CD1c-positive myeloid dendritic cell (primary cell): ENCODE measurements around the gene CFAP20DC.
A peak's percentile ranks its signal among the peaks of the same experiment; 100 is the strongest.
"Not testable (repeated sequence)": the region's sequence is repeated elsewhere in the genome, so short reads cannot be mapped to it uniquely, and the experiment has no call there.

Experiments used
- DNase-seq: peaks from one replicate; pipeline ENCODE4 v3.0.0-alpha.2; 2016; ENCODE audit errors: extremely low spot score

CFAP20DC gene

DNA sequence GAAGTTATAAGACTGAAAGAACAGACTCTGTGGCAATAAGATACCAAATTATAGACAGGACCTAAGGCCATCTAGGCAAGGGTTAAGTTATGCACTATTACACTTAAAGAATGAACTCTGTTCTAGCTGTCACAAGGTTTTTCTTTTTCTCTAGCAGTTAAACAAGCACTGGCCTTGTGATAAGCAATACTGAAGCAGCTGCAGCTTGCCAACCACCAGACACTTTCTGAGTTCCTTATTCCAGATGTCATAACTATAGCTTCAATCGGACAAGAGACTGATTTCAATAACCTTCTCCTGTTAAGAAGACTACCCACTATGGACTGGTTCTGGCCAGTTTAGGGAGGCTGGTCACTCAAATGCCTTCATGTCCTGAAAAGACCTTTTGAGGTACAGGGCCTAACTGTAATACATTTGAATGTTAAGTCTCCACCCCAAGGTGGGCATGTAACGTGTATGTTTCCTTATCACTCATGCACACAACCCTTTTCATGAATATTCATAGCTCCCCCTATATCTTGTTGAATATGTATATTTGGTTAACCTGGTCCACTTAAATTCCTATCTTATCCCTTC is 85.8 kb downstream of the CFAP20DC start:
- DNase-seq: no peak

DNA sequence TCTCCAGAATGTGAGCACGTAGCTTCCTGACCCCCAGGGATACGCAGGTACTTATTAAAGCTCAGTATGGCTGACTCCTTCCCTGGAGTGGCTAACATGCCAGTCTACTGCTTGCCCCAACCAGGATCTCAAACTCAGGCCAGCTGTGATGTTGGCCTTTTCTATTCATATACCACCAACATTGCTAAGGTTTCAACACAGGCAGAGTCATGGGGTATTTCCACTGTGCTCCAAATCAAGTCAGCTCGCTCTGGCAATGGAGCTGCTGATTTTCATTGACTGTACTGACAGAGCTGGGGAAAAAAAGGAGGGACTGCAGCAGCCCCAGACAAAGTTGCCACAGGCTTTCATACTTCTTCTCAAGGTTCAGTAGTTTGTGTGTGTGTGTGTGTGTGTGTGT is 87.0 kb downstream of the CFAP20DC start:
- DNase-seq: no peak

DNA sequence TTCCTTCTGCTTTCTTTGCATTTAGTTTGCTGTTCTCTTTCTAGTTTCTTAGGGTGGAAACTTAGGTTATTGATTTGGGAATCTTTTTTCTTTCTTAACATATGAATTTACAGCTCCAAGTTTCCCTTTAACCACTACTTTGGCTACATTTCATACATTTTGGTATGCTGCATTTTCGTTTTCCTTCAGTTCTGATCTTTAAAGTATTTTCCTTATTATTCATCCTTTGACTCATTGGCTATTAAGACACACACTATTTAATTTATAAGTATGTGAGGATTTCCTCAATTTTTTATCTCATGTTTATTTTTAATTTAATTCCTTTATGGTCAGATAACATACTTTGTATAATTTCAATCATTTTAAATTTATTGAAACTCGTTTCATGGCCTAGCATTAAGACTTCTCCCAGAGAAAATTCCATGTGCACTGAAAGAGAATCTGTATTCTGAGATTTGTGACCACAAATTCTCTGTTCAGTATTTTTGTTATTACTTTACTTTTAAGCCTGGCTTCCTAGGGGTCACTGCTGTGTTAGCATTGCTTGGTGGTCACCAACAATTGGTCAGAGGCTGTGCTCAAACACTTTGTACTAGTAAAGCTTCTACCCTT is 87.7 kb downstream of the CFAP20DC start:
- no peak for DNase-seq

DNA sequence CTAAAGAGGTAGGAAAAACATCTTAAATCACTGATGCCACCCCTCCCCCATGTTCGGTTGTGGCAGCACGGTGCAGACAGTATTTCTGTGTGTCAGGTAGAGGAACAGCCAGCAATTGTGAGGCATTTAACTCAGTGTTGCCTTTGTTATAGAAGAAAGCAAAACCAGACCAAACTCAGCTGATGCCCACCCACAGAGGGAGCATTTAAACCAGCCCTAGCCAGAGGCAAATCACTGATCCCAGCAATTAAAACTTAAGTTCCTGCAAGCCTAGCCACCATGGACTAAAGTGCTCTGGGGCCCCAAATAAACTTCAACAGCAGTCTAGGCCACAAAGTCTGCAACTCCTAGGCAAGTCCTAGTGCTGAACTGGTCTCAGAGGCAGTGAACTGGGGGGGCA is 94.5 kb downstream of the CFAP20DC start:
- DNase-seq: no peak

DNA sequence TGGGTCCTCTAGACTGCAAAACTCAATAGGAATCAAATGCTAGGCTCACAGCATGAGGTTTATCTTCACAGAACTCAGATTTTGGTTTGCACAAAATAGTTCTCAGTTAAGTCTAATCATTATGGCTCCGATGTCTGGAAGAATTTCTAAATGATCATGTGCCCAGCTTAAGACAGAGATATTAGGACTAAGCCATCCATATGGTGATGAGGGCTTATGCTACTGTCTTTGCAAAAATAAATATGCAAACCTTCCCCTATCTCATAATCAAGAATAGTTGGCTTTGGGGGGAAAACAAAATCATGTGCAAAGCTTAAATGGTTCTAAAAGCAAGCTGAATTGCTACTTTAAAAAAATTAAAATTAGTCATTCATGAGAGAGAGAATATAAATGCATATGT is 96.5 kb downstream of the CFAP20DC start:
- DNase-seq: no peak

DNA sequence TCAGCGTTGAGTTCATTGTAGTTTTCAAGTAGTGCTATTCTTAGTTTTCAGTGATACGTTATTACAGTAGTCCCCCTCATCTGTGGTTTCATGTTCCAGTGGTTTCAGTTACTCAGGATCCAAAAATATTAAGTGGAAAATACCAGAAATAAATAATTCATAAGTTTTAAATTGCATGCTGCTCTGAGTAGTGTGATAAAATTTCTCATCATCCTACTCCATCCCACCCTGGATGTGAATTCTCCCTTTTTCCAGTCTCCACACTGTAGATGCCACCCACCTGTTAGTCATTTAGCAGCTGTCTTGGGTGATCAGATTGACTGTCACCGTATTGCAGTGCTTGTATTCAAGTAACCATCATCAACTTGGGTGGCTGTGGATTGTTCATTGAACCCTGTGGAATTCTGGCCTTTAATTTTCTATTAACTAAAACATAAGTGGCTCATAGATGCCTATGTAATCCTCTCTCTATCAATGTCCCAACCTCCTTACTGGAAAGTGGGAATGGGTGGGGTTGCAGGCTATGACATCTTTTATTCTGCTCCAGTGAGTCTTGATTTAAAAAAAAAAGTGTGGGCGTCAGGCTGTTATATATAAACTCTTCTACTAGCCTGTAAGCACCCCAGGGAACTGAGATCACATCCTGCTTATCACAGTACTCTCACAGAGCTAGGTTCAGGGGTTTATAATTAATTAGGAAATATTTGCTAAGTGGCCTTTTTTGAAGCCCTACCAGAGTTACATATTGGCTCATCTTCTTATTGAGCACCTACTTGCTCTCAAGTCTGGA is 97.5 kb downstream of the CFAP20DC start:
- DNase-seq: no peak

DNA sequence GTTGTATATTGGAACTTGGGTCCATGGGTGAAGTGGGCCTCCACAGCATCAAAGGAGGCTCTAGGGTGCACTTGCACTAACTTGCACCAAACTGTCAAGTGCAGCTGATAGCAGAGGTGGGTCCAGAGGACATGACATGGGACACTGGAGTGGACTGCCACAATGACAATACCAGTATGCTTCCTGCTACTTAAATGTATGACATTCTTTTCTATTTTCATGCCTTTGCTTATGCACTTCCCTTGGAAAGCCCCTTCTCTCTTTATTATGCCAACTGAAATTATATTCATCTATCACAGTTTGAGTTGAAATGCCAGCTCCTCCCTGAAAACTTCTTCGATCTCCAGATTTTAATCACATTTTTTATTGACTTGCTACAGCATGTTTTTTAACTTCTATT is 101.8 kb downstream of the CFAP20DC start:
- no peak for DNase-seq

DNA sequence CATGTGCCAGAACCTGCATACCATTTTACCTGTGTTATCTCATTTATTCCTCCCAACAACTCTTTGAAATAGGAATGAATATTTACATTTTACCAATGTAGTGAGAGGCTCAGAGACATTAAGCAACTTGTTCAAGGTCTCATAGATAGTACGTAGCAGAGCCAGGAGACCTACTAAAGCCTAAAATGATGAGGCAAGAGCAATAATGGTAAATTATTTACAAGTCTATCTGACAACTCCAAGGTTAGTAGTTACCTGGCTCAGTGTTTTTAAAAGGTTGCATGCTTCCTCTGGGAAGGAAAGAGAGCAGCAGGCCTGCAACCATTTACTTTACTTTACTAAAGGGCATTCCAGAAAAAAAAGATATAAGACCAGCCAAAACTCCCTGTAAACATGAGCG is 103.0 kb downstream of the CFAP20DC start:
- DNase-seq: no peak

DNA sequence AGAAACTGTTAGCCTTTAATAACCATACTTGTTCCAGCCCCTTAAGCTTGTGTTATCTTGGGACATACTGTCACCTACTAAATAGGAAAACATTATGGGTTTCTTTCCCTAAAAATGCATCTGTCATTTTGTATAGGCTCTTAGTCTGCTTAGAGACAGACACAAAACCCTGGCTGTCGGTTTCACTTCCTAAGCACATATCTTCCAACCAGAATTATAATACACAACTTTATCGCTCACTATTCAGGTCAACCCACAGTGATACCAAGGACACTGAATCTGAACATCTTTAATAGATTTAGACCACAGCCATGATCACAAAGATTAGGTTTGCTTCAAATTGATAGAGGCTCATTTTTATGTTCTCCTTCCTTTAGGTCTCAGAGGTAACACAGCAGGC is 111.8 kb downstream of the CFAP20DC start:
- no peak for DNase-seq

DNA sequence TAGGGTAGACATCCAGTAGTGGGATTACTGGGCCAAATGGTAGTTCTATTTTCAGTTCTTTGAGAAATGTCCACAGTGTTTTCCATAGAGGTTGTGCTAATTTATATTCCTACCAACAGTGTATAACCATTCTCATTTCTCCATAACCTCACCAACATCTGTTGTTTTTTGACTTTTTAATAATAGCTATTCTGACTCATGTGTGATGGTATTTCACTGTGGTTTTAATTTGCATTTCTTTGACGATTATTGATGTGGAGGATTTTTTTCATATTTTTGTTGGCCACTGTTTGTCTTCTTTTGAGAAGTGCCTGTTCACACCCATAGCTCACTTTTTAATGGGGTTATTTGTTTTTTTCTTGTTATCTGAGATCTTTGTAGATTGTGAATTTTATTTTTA is 125.2 kb downstream of the CFAP20DC start:
- DNase-seq: no peak

DNA sequence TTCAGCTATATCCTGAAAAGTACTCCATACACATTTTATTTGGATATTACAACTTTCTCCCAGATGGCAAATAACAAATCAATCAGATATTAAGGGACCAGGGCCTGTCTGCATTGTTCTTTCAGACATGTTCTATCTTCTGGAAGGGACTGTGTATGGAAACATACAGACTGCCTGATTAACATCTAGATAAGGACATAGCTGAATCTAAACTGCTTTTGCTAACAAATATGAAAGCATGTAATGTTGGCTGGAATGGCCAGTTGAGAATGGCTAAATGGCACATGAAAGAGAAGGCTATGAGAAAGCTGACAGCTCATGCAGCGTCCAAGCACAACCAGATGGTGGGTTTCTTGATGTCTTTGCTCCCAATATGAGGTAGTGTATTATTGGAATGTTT is 149.4 kb downstream of the CFAP20DC start:
- no peak for DNase-seq

DNA sequence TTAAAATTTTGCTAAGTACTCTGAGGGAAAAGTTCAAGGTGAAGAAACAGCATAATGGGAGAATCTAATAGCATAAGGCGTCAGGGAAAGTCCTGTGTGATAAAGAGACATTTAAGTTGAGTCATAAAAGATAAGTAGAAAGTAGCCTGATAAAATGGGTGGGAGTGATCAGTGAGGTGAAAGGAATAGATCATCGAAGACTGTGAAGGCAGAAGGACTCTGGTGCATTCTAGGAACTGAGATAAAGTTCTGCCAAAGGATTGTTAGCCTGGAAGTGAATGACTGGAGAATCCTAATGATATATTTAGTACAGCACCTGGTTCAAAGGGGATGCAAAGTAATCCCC is 149.9 kb downstream of the CFAP20DC start:
- no peak for DNase-seq

DNA sequence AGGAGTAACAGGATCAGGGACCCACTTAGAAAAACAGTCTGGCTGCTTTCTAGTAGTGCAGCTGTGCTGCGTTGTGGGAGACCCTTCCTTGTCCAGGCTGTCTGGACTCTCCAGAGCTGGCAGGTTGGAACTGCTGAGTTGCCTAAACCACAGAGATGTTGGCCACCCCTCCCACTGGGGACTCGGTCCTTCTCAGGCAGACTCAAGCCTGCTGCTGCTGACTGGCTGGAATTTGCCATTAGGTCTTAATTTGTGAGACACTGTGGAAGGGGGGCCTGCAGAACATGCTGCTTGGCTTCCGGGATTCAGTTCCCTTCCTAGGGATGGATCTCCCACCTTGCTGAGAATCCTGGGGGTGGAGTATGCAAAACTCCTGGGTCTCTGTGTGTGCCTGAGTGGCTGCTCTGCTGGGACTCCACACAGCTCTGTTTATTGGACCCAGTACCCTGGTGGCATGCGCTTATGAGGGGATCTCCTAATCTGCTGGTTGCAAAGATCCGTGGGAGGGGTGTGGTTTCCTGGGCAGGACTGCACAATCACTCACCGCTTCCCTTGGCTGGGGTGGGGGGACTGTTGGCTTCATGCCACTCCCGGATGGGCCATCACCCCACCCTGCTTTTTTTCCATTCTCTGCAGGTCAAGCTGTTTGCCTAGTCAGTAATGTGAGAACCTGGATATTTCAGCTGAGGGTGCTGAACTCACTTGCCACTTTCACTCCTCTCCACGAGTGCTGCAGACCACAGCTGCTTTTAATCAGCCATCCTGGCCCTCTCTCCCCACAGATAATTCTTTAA is 150.5 kb downstream of the CFAP20DC start:
- no peak for DNase-seq

DNA sequence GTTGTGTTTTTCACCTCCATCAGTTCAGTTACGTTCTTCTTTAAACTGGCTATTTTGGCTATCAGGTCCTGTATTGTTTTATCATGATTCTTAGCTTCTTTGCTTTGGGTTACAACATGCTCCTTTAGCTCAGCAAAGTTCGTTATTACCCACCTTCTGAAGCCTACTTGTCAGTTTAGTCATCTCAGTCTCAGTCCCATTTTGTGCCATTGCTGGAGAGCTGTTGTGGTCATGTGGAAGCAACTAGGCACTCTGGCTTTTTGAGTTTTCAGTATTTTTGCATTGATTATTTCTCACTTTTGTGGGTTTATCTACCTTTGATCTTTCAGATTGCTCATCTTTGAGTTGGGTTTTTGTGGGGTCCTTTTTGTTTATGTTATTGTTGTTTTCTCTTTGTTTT is 151.3 kb downstream of the CFAP20DC start:
- DNase-seq: no peak

DNA sequence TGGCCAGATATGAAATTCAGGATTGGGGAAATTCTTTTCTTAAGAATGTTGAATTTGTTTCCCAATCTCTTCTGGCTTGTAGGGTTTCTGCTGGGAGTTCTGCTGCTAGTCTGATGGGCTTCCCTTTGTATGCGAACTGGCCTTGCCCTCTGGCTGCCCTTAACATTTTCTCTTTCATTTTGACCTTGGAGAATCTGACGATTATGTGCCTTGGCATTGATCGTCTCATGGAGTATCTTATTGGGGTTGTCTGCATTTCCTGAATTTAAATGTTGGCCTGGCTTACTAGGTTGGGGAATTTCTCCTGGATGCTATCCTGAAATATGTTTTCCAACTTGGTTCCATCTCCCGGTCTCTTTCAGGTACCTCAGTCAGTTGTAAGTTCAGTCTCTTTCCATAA is 152.2 kb downstream of the CFAP20DC start:
- no peak for DNase-seq

DNA sequence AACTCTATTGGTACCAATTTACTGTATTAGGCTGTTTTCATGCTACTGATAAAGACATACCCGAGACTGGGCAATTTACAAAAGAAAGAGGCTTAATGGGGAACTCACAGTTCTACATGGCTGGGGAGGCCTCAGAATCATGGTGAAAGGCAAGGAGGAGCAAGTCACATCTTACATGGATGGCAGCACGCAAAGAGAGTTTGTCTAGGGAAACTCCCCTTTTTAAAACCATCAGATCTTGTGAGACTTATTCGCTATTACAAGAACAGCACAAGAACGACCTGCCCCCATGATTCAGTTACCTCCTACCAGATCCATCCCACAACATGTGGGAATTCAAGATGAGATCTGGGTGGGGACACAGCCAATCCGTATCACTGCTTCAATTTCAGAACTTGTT is 154.1 kb downstream of the CFAP20DC start:
- not testable (repeated sequence) for DNase-seq

DNA sequence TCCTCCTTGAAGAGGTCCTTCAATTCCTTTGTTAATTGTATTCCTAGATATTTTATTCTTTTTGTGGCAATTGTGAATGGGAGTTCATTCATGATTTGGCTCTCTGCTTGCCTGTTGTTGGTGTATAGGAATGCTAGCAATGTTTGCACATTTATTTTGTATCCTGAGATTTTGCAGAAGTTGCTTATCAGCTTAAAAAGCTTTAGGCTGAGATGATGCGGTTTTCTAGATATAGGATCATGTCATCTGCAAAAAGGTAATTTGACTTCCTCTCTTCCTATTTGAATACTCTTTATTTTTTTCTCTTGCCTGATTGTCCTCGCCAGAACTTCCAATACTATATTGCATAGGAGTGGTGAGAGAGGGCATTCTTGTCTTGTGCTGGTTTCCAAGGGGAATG is 157.3 kb downstream of the CFAP20DC start:
- DNase-seq: not testable (repeated sequence)

DNA sequence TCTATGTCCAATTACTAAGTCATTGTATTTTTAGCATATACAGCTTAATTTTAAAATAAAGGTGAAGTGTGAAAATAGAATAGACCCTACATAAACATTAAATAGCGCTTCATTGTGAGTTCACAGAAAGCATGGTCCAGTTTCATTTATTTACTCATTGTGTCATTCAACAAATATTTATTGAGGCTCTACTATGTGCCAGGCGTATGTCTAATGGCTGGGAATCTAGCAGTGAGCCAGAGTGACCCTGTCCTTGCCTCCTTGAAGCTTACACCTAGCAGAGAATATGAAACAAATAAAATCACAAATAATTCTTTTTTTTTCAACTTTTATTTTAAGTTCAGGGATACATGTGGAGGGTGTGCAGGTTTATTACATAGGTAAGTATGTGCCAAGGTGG is 161.7 kb downstream of the CFAP20DC start:
- no peak for DNase-seq

DNA sequence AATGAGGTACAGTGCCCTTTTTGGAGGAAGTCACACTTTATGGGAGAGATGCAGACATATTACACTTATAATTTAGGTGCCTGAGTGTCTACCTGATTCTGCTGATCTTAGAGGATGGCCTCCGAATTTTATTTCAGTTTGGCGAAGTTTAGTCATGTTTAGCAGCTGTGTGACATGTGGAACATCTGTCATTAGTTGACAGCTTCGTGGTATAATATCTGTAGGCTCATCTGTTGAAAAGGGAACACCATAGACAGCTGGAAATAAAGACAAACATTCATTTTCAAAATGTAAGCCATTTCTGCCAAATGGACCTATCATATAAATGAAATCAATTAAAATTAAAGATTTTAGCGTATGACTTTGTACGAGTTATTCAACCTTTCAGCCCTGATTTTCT is 165.4 kb downstream of the CFAP20DC start:
- no peak for DNase-seq

DNA sequence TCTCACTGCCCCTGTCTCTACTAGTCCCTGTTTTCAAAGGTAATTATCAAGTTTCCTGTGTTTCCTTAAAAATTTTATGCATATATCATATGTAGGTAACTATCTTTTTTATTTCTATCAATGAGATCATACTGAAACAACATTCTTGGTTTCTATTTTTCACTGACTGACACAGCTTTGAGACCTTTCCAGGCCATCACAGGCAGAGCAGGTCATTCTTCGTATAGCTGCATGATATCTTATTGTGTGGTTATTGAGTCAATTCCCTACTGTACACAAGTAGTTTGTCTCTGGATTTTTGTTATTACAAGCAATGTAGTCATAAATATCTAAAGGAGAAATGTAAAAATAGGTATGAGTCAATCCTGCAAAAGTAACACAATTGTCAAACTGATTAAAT is 169.6 kb downstream of the CFAP20DC start:
- DNase-seq: no peak

DNA sequence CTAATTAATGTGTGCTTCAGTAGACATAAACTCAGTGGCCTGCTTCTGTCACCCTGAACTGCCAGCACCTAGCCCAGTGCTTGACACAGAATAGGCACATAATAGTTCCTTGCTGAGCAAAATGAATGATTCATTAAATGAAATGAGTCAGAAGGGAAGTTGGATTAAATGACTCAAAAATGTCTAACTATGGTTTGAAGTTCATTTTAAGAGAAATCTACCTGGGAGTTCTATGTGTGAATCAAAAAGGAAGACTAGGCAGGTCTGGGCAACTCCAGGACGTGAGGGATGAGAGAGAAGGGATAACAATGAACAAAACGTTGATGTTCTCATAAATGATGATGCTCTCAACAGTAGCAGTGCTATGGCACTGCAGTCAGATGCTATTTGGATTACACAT is 175.0 kb downstream of the CFAP20DC start:
- DNase-seq: peak; percentile 22

DNA sequence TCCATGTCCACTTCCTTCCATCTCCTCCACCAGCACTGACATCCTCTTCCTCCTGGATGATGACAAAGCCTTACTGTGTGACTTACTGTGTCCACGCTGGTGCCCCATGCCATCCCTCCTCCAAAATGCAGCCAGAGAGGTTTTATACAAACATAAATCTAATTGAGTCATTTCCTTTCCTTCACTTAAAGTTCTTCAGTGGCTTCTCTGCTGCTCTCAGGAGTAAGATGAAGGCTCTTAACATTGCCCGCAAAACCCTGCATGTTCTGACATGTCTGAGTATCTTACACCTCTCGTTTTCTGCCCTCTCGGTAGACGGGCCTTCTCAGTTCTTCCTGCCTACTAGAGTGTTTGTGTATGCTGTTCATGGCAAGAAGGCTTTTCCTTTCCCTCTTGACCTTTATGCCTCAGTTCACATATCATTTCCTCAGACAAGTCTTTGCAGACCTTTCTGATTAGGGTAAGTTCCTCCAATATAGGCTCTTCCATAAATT is 175.5 kb downstream of the CFAP20DC start:
- DNase-seq: no peak
